HCT116 (cell line): ENCODE measurements around the gene NCAPD2. TPM values are rescaled to one million over a fixed set of nuclear protein-coding genes. Genes with fewer than 3 reads are reported as not detected.
A peak's percentile ranks its signal among the peaks of the same experiment; 100 is the strongest.

Experiments
- ATAC-seq: fragments of 200-7000 bp; cut with Tn5 transposase; 2 replicates; pipeline ENCODE4 v1.9.1; 2020; ENCODE audit warnings: mild to moderate bottlenecking, moderate library complexity
- BruUV-seq: library from RNA; stranded (reverse); fragments of 400-500 nt; replicated peaks from 2 replicates; lab custom pipeline; 2021; lab: Mats Ljungman, UMichigan
- CTCF ChIA-PET: fragments of 300-600 bp; sonication (Branson Sonifier 250); formaldehyde crosslinking; loops from one replicate; lab custom pipeline; 2021; ENCODE audit warnings: antibody characterized with exemption; lab: Charles Lee
- POLR2A ChIA-PET: fragments of 300-600, 350-600 bp; sonication (Branson Sonifier 250); formaldehyde crosslinking; loops from one replicate; lab custom pipeline; 2021; ENCODE audit warnings: antibody characterized with exemption; lab: Charles Lee
- RAD21 ChIA-PET, 2 experiments: fragments of 300-600 bp; sonication (Branson Sonifier 250); formaldehyde crosslinking; loops; one replicate each; lab custom pipeline; 2023; ENCODE audit warnings: low total read pairs in 2 of 2; ENCODE audit not compliant: uncharacterized antibody in 2 of 2, unreplicated experiment in 2 of 2, low non-redundant PET in 1 of 2; lab: Charles Lee
- DNase-seq: peaks from one replicate; pipeline ENCODE4 v3.0.0-alpha.2; 2010; ENCODE audit warnings: low read depth, low spot score
- H2AFZ ChIP-seq: fragments of 200-600 bp; shearing (Covaris generic), sonication (generic); 2 replicates; pipeline ENCODE4 v1.6.1; 2017; ENCODE audit warnings: low read depth, mixed run types, mixed read lengths, antibody characterized with exemption, low read length; ENCODE audit not compliant: poor library complexity, severe bottlenecking
- H3K27ac ChIP-seq: 2 replicates; pipeline ENCODE4 v1.5.1; 2012; ENCODE audit warnings: low read depth, low read length
- H3K27me3 ChIP-seq: fragments of 200-600 bp; sonication (generic); 2 replicates; pipeline ENCODE4 v1.6.1; 2016; ENCODE audit warnings: mixed run types, low read length, mixed read lengths; ENCODE audit not compliant: insufficient read depth
- H3K36me3 ChIP-seq, 2 experiments: fragments of 200-500 bp in 1 of 2; fragments of 200-600 bp in 1 of 2; sonication (Bioruptor generic) in 1 of 2; sonication (generic) in 1 of 2; 2 replicates each; pipeline versions ENCODE4 v1.5.1 to v1.6.1; 2014 to 2016; ENCODE audit warnings: low read length in 2 of 2, inconsistent platforms in 1 of 2, mixed read lengths in 1 of 2, mixed run types in 1 of 2; ENCODE audit not compliant: insufficient read depth in 2 of 2, control insufficient read depth in 1 of 2
- H3K4me1 ChIP-seq, 2 experiments: fragments of 200-600 bp in 1 of 2; sonication (generic) in 1 of 2; 2 replicates each; pipeline versions ENCODE4 v1.5.1 to v1.6.1; 2012 to 2017; ENCODE audit warnings: low read length in 2 of 2, inconsistent platforms in 1 of 2, mild to moderate bottlenecking in 1 of 2, mixed read lengths in 1 of 2, mixed run types in 1 of 2, moderate library complexity in 1 of 2; ENCODE audit not compliant: insufficient read depth in 2 of 2, control insufficient read depth in 1 of 2
- H3K4me2 ChIP-seq: fragments of 200-600 bp; sonication (generic); 2 replicates; pipeline ENCODE4 v1.6.1; 2017; ENCODE audit warnings: mixed run types, low read length, mixed read lengths
- H3K4me3 ChIP-seq, 2 experiments: fragments of 200-600 bp in 1 of 2; sonication (generic) in 1 of 2; replicated peaks in 1 of 2; 2 replicates each; pipeline ENCODE4 v1.5.1; 2011 to 2016; ENCODE audit warnings: low read length in 2 of 2, control low read depth in 1 of 2, low read depth in 1 of 2, mild to moderate bottlenecking in 1 of 2, mixed read lengths in 1 of 2, mixed run types in 1 of 2
- H3K79me2 ChIP-seq: fragments of 200-600 bp; sonication (generic); 2 replicates; pipeline ENCODE4 v1.6.1; 2017; ENCODE audit warnings: mild to moderate bottlenecking, mixed run types, low read length, moderate library complexity, mixed read lengths; ENCODE audit not compliant: insufficient read depth
- H3K9ac ChIP-seq: fragments of 200-600 bp; sonication (generic); 2 replicates; pipeline ENCODE4 v1.6.1; 2016; ENCODE audit warnings: low read length, mixed read lengths
- H3K9me2 ChIP-seq: fragments of 200-600 bp; sonication (generic), shearing (Covaris generic); 2 replicates; pipeline ENCODE4 v1.6.1; 2017; ENCODE audit warnings: mixed run types, mild to moderate bottlenecking, moderate library complexity; ENCODE audit not compliant: insufficient read depth
- H3K9me3 ChIP-seq, 2 experiments: fragments of 200-500 bp in 1 of 2; fragments of 200-600 bp in 1 of 2; sonication (Bioruptor generic) in 1 of 2; sonication (generic) in 1 of 2; 2 replicates each; pipeline ENCODE4 v1.6.1; 2014 to 2017; ENCODE audit warnings: low read length in 2 of 2, mixed read lengths in 2 of 2, inconsistent platforms in 1 of 2, low read depth in 1 of 2, mild to moderate bottlenecking in 1 of 2, mixed run types in 1 of 2, moderate library complexity in 1 of 2; ENCODE audit not compliant: control insufficient read depth in 1 of 2, insufficient read depth in 1 of 2
- H4K20me1 ChIP-seq: fragments of 200-600 bp; sonication (generic), shearing (Covaris generic); 2 replicates; pipeline ENCODE4 v1.6.1; 2017; ENCODE audit warnings: mixed run types, mild to moderate bottlenecking, moderate library complexity; ENCODE audit not compliant: insufficient read depth
- ZFX ChIP-seq: fragments of 450-650 bp; IDR thresholded peaks from 2 replicates; pipeline ENCODE4 v1.6.1; 2017
- intact Hi-C: fragments of 100-400 bp; cut with micrococcal nuclease; formaldehyde crosslinking; loops from 2 replicates; pipeline ENCODE4 v1.10.0; 2022
- total RNA-seq: library from RNA; stranded (reverse); gene quantifications from one replicate; pipeline ENCODE4 v1.2.1, GENCODE V29; 2021; ENCODE audit not compliant: unreplicated experiment
- TF ChIP-seq, protein P1 (sequence below): IDR thresholded peaks from 2 replicates; pipeline ENCODE4 v1.6.1; 2012
- TF ChIP-seq, protein P2 (sequence below), 3 experiments: fragments of 200-600 bp in 1 of 3; sonication (generic) in 1 of 3; IDR thresholded peaks in 2 of 3; conservative IDR thresholded peaks in 1 of 3; 2 replicates each; pipeline ENCODE4 v1.5.1; 2012 to 2017; ENCODE audit warnings: low read depth in 2 of 3, low read length in 2 of 3, antibody characterized with exemption in 1 of 3, borderline replicate concordance in 1 of 3, control low read depth in 1 of 3, mild to moderate bottlenecking in 1 of 3, mixed read lengths in 1 of 3, mixed run types in 1 of 3, moderate library complexity in 1 of 3; ENCODE audit not compliant: insufficient read depth in 1 of 3

NCAPD2 gene
- total RNA-seq, 1 experiment from 2014 or later: 177 TPM

DNA sequence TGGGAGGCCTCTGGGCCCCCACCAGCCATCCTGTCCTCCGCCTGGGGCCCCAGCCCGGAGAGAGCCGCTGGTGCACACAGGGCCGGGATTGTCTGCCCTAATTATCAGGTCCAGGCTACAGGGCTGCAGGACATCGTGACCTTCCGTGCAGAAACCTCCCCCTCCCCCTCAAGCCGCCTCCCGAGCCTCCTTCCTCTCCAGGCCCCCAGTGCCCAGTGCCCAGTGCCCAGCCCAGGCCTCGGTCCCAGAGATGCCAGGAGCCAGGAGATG is 39.7 kb downstream of the NCAPD2 start:
- no peak for DNase-seq
- peaks cover 54% of the 10 kb centered on the region for H3K79me2 ChIP-seq

More for the DNA sequence above, 39.7 kb downstream of the NCAPD2 start:
- no peaks in the 10 kb centered on the region for H3K9me2 ChIP-seq
- TF ChIP-seq ZFX: peak; percentile 46; the same call in 1 of the 2 replicates
- TF ChIP-seq, protein P1, sequence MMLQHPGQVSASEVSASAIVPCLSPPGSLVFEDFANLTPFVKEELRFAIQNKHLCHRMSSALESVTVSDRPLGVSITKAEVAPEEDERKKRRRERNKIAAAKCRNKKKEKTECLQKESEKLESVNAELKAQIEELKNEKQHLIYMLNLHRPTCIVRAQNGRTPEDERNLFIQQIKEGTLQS: no peak
- TF ChIP-seq, protein P2, sequence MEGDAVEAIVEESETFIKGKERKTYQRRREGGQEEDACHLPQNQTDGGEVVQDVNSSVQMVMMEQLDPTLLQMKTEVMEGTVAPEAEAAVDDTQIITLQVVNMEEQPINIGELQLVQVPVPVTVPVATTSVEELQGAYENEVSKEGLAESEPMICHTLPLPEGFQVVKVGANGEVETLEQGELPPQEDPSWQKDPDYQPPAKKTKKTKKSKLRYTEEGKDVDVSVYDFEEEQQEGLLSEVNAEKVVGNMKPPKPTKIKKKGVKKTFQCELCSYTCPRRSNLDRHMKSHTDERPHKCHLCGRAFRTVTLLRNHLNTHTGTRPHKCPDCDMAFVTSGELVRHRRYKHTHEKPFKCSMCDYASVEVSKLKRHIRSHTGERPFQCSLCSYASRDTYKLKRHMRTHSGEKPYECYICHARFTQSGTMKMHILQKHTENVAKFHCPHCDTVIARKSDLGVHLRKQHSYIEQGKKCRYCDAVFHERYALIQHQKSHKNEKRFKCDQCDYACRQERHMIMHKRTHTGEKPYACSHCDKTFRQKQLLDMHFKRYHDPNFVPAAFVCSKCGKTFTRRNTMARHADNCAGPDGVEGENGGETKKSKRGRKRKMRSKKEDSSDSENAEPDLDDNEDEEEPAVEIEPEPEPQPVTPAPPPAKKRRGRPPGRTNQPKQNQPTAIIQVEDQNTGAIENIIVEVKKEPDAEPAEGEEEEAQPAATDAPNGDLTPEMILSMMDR (IDR thresholded peaks at IDR 0.05 in 2 of 3, conservative IDR thresholded peaks at IDR 0.05 in 1 of 3; ENCODE audit: borderline replicate concordance in 1 of 3, insufficient read depth in 1 of 3, low read depth in 2 of 3, low read length in 2 of 3): no peak
- H3K4me3 ChIP-seq: peak overlapping the region; percentile 96 to 98
- POLR2A ChIA-PET: interaction anchor here (0.5 to 7.0 kb wide), 43 partner anchors 10 to 449 kb away, joined by 3 to 84 read pairs (median 4); partner anchors contain the start of genes CDCA3, MRPL51, NOP2 and TNFRSF1A
- BruUV-seq: TSS peak; percentile 67
- H3K9ac ChIP-seq: peak overlapping the region; percentile 98
- no peaks in the 10 kb centered on the region for H3K27me3 ChIP-seq
- intact Hi-C loops: loop anchor here (2.0 to 10.0 kb wide), 2 partner anchors 39 to 199 kb away; partner anchors contain the start of gene NCAPD2
- H3K36me3 ChIP-seq: peaks cover 31 to 69% of the 10 kb centered on the region in 2 experiments
- RAD21 ChIA-PET: no interaction called here
- H3K4me1 ChIP-seq: peaks cover 15 to 64% of the 10 kb centered on the region in 2 experiments
- ATAC-seq: peak; percentile 21
- H3K9me3 ChIP-seq: no peaks in the 10 kb centered on the region
- H3K27ac ChIP-seq: peak overlapping the region; percentile 99
- CTCF ChIA-PET: no interaction called here
- H4K20me1 ChIP-seq: peaks cover 18% of the 10 kb centered on the region; the same call in 1 of the 2 replicates
- H2AFZ ChIP-seq: no peak overlapping the region
- H3K4me2 ChIP-seq: peak overlapping the region; percentile 97
